GM23338 (cell line): ENCODE measurements around the gene LRMDA. TPM values are rescaled to one million over a fixed set of nuclear protein-coding genes. Genes with fewer than 3 reads are reported as not detected.

Experiments used
- ATAC-seq: fragments of 200-7000 bp; cut with Tn5 transposase; 3 replicates; pipeline ENCODE4 v1.9.1; 2020
- DNase-seq: peaks from one replicate; pipeline ENCODE4 v3.0.0-alpha.2; 2015; ENCODE audit warnings: low spot score
- H2AFZ ChIP-seq: fragments of 200-600 bp; sonication (generic); 2 replicates; pipeline ENCODE4 v1.8.0; 2016; ENCODE audit warnings: antibody characterized with exemption, mild to moderate bottlenecking, moderate library complexity
- H3F3A ChIP-seq: fragments of 200-600 bp; sonication (generic); replicated peaks from 2 replicates; pipeline ENCODE4 v1.8.0; 2017; ENCODE audit warnings: antibody characterized with exemption, mixed run types, low read depth
- H3K27ac ChIP-seq: fragments of 200-600 bp; sonication (generic); 2 replicates; pipeline ENCODE4 v1.6.1; 2016; ENCODE audit warnings: low read depth
- H3K27me3 ChIP-seq: fragments of 200-600 bp; sonication (generic); 2 replicates; pipeline ENCODE4 v1.8.0; 2016; ENCODE audit warnings: mild to moderate bottlenecking, mixed run types, moderate library complexity; ENCODE audit not compliant: insufficient read depth
- H3K36me3 ChIP-seq: fragments of 200-600 bp; sonication (generic); 2 replicates; pipeline ENCODE4 v1.8.0; 2016; ENCODE audit warnings: mild to moderate bottlenecking; ENCODE audit not compliant: insufficient read depth
- H3K4me1 ChIP-seq: fragments of 200-600 bp; sonication (generic); 2 replicates; pipeline ENCODE4 v1.8.0; 2016; ENCODE audit warnings: mild to moderate bottlenecking, moderate library complexity; ENCODE audit not compliant: insufficient read depth
- H3K4me2 ChIP-seq: fragments of 200-600 bp; sonication (generic); 2 replicates; pipeline ENCODE4 v1.7.1; 2017; ENCODE audit warnings: mixed run types
- H3K4me3 ChIP-seq: fragments of 200-600 bp; sonication (generic); 2 replicates; pipeline ENCODE4 v1.6.1; 2016; ENCODE audit warnings: mixed run types
- H3K79me2 ChIP-seq: fragments of 200-600 bp; sonication (generic); replicated peaks from 2 replicates; pipeline ENCODE4 v1.8.0; 2017; ENCODE audit warnings: mild to moderate bottlenecking; ENCODE audit not compliant: insufficient read depth
- H3K9me2 ChIP-seq: fragments of 200-600 bp; sonication (generic); 2 replicates; pipeline ENCODE4 v1.8.0; 2017; ENCODE audit not compliant: insufficient read depth
- H4K20me1 ChIP-seq: fragments of 200-600 bp; sonication (generic); replicated peaks from 2 replicates; pipeline ENCODE4 v1.8.0; 2017; ENCODE audit warnings: mild to moderate bottlenecking; ENCODE audit not compliant: insufficient read depth
- H3K27ac Mint-ChIP-seq: 2 replicates; pipeline ENCODE4 v1.8.0; 2020; ENCODE audit warnings: inconsistent platforms, mild to moderate bottlenecking, moderate library complexity, mixed read lengths
- H3K27me3 Mint-ChIP-seq: 3 replicates; pipeline ENCODE4 v1.8.0; 2022; ENCODE audit warnings: low read depth, mild to moderate bottlenecking, moderate library complexity, mixed read lengths, inconsistent platforms; ENCODE audit not compliant: insufficient read depth, poor library complexity
- H3K36me3 Mint-ChIP-seq: 3 replicates; pipeline ENCODE4 v1.8.0; 2021; ENCODE audit warnings: low read depth, mild to moderate bottlenecking, inconsistent platforms, moderate library complexity, mixed read lengths
- H3K4me1 Mint-ChIP-seq: 3 replicates; pipeline ENCODE4 v1.8.0; 2020; ENCODE audit warnings: mild to moderate bottlenecking, inconsistent platforms, mixed read lengths
- H3K4me3 Mint-ChIP-seq: 3 replicates; pipeline ENCODE4 v1.8.0; 2021; ENCODE audit warnings: moderate library complexity, mild to moderate bottlenecking, inconsistent platforms, mixed read lengths
- H3K9me3 Mint-ChIP-seq: 3 replicates; pipeline ENCODE4 v1.8.0; 2020; ENCODE audit warnings: moderate library complexity, mild to moderate bottlenecking, inconsistent platforms, mixed read lengths
- CREB1 ChIP-seq: fragments of 250-450 bp; sonication (Bioruptor Pico); IDR thresholded peaks from 2 replicates; pipeline ENCODE4 v1.5.0; 2020; ENCODE audit warnings: low read depth, mild to moderate bottlenecking, moderate library complexity
- CTCF ChIP-seq, 2 experiments: fragments of 200-600 bp in 1 of 2; sonication (generic) in 1 of 2; conservative IDR thresholded peaks; 2 replicates each; pipeline versions ENCODE4 v1.5.1 to v1.6.1; 2016 to 2017; ENCODE audit warnings: antibody characterized with exemption in 2 of 2, low read depth in 2 of 2, mild to moderate bottlenecking in 2 of 2, moderate library complexity in 1 of 2
- ETS1 ChIP-seq: IDR thresholded peaks from 2 replicates; pipeline ENCODE4 v1.6.1; 2016; ENCODE audit warnings: antibody characterized with exemption
- EZH2 ChIP-seq: fragments of 200-600 bp; sonication (generic); IDR thresholded peaks from one replicate; pipeline ENCODE4 v1.8.0; 2017; ENCODE audit warnings: antibody characterized with exemption, mild to moderate bottlenecking, low read depth; ENCODE audit not compliant: unreplicated experiment
- EZH2phosphoT487 ChIP-seq: fragments of 200-600 bp; sonication (generic); IDR thresholded peaks from one replicate; pipeline ENCODE4 v1.8.1; 2018; ENCODE audit warnings: antibody characterized with exemption; ENCODE audit not compliant: unreplicated experiment
- JUNB ChIP-seq: IDR thresholded peaks from one replicate; pipeline ENCODE4 v1.6.1; 2016; ENCODE audit warnings: antibody characterized with exemption; ENCODE audit not compliant: unreplicated experiment
- NANOG ChIP-seq: IDR thresholded peaks from 2 replicates; pipeline ENCODE4 v1.6.1; 2016; ENCODE audit warnings: antibody characterized with exemption, borderline replicate concordance
- POLR2AphosphoS5 ChIP-seq: IDR thresholded peaks from 2 replicates; pipeline ENCODE4 v1.6.1; 2016; ENCODE audit warnings: antibody characterized with exemption, low read depth
- REST ChIP-seq: IDR thresholded peaks from one replicate; pipeline ENCODE4 v1.6.1; 2018; ENCODE audit warnings: antibody characterized with exemption; ENCODE audit not compliant: unreplicated experiment
- STAT1 ChIP-seq: IDR thresholded peaks from one replicate; pipeline ENCODE4 v1.6.1; 2016; ENCODE audit warnings: antibody characterized with exemption; ENCODE audit not compliant: unreplicated experiment
- ZNF114 ChIP-seq: fragments of 250-450 bp; sonication (Bioruptor Pico); IDR thresholded peaks from 2 replicates; pipeline ENCODE4 v1.5.0; 2020; ENCODE audit warnings: mild to moderate bottlenecking, moderate library complexity
- ZNF331 ChIP-seq: fragments of 250-450 bp; sonication (Bioruptor Pico); IDR thresholded peaks from 2 replicates; pipeline ENCODE4 v1.5.0; 2020; ENCODE audit warnings: low read depth, mild to moderate bottlenecking, moderate library complexity
- ZNF462 ChIP-seq: fragments of 250-450 bp; sonication (Bioruptor Pico); IDR thresholded peaks from 2 replicates; pipeline ENCODE4 v1.5.0; 2020; ENCODE audit warnings: mild to moderate bottlenecking, moderate library complexity
- polyA plus RNA-seq: library from polyadenylated mRNA; unstranded; fragments of >200 nt; fragmentation: Nextera tagmentation; extraction: Ambion mirVana; gene quantifications from 2 replicates; pipeline ENCODE4 v1.2.1, GENCODE V29; 2016
- total RNA-seq: library from RNA; depleted of rRNA; stranded (reverse); fragments of >200 nt; shearing (Covaris generic); gene quantifications from 2 replicates; pipeline ENCODE4 v1.2.3, GENCODE V29; 2014

Gene LRMDA
- total and polyA plus RNA-seq, 2 experiments from 2014 or later: 0.90 to 1.8 TPM

- TF ChIP-seq REST (no peak), ZNF114 (no peak), JUNB (no peak), EZH2 (no peak), STAT1 (no peak), ETS1 (no peak), NANOG (no peak), CREB1 (CRISPR knock-in tag) (no peak), ZNF462 (CRISPR knock-in tag) (no peak), ZNF331 (CRISPR knock-in tag) (no peak), POLR2AphosphoS5 (no peak), CTCF (conservative IDR thresholded peaks at IDR 0.05; ENCODE audit: low read depth in 2 of 2) (no peak), EZH2phosphoT487 (no peak)
- H3K36me3 ChIP-seq: no peaks in the 10 kb centered on the region
- ATAC-seq: no peak
- H4K20me1 ChIP-seq: no peaks in the 10 kb centered on the region
- H3K79me2 ChIP-seq: no peaks in the 10 kb centered on the region
- H3K4me1 Mint-ChIP-seq: no peaks in the 10 kb centered on the region
- DNase-seq: no peak
- H3K36me3 Mint-ChIP-seq: no peaks in the 10 kb centered on the region
- no peak overlapping the region for H2AFZ ChIP-seq
- no peak overlapping the region for H3K4me2 ChIP-seq
- H3K27me3 ChIP-seq: no peaks in the 10 kb centered on the region
- H3K9me3 Mint-ChIP-seq: no peaks in the 10 kb centered on the region
- no peak overlapping the region for H3K27ac Mint-ChIP-seq
- no peak overlapping the region for H3K4me3 Mint-ChIP-seq
- no peak overlapping the region for H3K4me3 ChIP-seq
- no peaks in the 10 kb centered on the region for H3K9me2 ChIP-seq
- no peaks in the 10 kb centered on the region for H3K4me1 ChIP-seq
- H3K27me3 Mint-ChIP-seq: no peaks in the 10 kb centered on the region
- no peaks in the 10 kb centered on the region for H3F3A ChIP-seq
- H3K27ac ChIP-seq: no peak overlapping the region
These were observed 208.3 kb downstream of the LRMDA start for GRCh38 chr10:75639736-75640135.
